Activated naive CD4-positive, alpha-beta T cell treated with Interleukin-2 at 50 U/mL for 16 hours (primary cell): ENCODE data around the gene PSME1.

Experiments
- DNase-seq: peaks from one replicate; pipeline ENCODE4 v3.0.0-alpha.2; 2020

PSME1 gene

GRCh38 chr14:24177041-24177825 lies 41.2 kb downstream of the PSME1 start:
- DNase-seq, result no peak

- no peak for DNase-seq
Measured at GRCh38 chr14:24177891-24178290, 41.9 kb downstream of the PSME1 start.

- no peak for DNase-seq
Measured at GRCh38 chr14:24178399-24179178, 42.6 kb downstream of the PSME1 start.

GRCh38 chr14:24179294-24179960 lies 43.4 kb downstream of the PSME1 start:
- no peak for DNase-seq

- DNase-seq, result no peak
Measured at GRCh38 chr14:24179961-24180796, 44.2 kb downstream of the PSME1 start.

GRCh38 chr14:24181371-24182077 lies 45.5 kb downstream of the PSME1 start:
- no peak for DNase-seq

- DNase-seq, result no peak
Measured at GRCh38 chr14:24182110-24182882, 46.3 kb downstream of the PSME1 start.

- DNase-seq, result no peak
Measured at GRCh38 chr14:24183014-24183481, 47.1 kb downstream of the PSME1 start.

GRCh38 chr14:24184104-24184970 lies 48.3 kb downstream of the PSME1 start:
- DNase-seq, result no peak

GRCh38 chr14:24185026-24185425 lies 49.0 kb downstream of the PSME1 start:
- no peak for DNase-seq

GRCh38 chr14:24185741-24186140 lies 49.7 kb downstream of the PSME1 start:
- no peak for DNase-seq

- DNase-seq, result no peak
Measured at GRCh38 chr14:24186831-24187538, 51.0 kb downstream of the PSME1 start.

GRCh38 chr14:24187539-24187915 lies 51.5 kb downstream of the PSME1 start:
- no peak for DNase-seq
